CD8-positive, alpha-beta memory T cell (primary cell): ENCODE measurements around the gene EPN2. TPM values are rescaled to one million over a fixed set of nuclear protein-coding genes. Genes with fewer than 3 reads are reported as not detected.
A peak's percentile ranks its signal among the peaks of the same experiment; 100 is the strongest.

Experiments
- CTCF ChIA-PET: fragments of 350-600 bp; sonication (Branson Sonifier 250); formaldehyde crosslinking; loops from one replicate; lab custom pipeline; 2021; ENCODE audit warnings: antibody characterized with exemption; lab: Charles Lee
- POLR2A ChIA-PET: fragments of 350-600 bp; sonication (Branson Sonifier 250); formaldehyde crosslinking; loops from one replicate; lab custom pipeline; 2021; ENCODE audit warnings: antibody characterized with exemption; lab: Charles Lee
- DNase-seq, 5 donors: peaks; one replicate each; pipeline versions ENCODE4 v3.0.0 to v3.0.0-alpha.2; 2020 to 2022; ENCODE audit warnings: mixed read lengths in 1 of 5
- H3K27ac ChIP-seq: one replicate; pipeline ENCODE4 v1.7.0; 2013; ENCODE audit warnings: low read depth, mild to moderate bottlenecking, low read length, moderate library complexity
- H3K27me3 ChIP-seq: 2 replicates; pipeline ENCODE4 v1.7.0; 2013; ENCODE audit warnings: low read length, mild to moderate bottlenecking; ENCODE audit not compliant: insufficient read depth, poor library complexity, severe bottlenecking
- H3K36me3 ChIP-seq: 2 replicates; pipeline ENCODE4 v1.7.0; 2013; ENCODE audit warnings: mild to moderate bottlenecking, low read length, moderate library complexity; ENCODE audit not compliant: insufficient read depth
- H3K4me1 ChIP-seq: 2 replicates; pipeline ENCODE4 v1.7.0; 2013; ENCODE audit warnings: mild to moderate bottlenecking, low read length, moderate library complexity; ENCODE audit not compliant: insufficient read depth
- H3K4me3 ChIP-seq: 2 replicates; pipeline ENCODE4 v1.7.0; 2013; ENCODE audit warnings: mild to moderate bottlenecking, low read length
- H3K9me3 ChIP-seq: 2 replicates; pipeline ENCODE4 v1.7.0; 2013; ENCODE audit warnings: mild to moderate bottlenecking, low read length
- H3K27ac Mint-ChIP-seq, 8 donors: one replicate each; pipeline ENCODE4 v1.8.0; 2020 to 2021; ENCODE audit warnings: mixed read lengths in 8 of 8, mild to moderate bottlenecking in 6 of 8, inconsistent platforms in 3 of 8, moderate library complexity in 3 of 8
- H3K27me3 Mint-ChIP-seq, 2 donors: one replicate each; pipeline ENCODE4 v1.8.0; 2020 to 2021; ENCODE audit warnings: mixed read lengths in 2 of 2, mild to moderate bottlenecking in 1 of 2, moderate library complexity in 1 of 2
- H3K36me3 Mint-ChIP-seq, 3 donors: one replicate each; pipeline ENCODE4 v1.8.0; 2020 to 2021; ENCODE audit warnings: mixed read lengths in 3 of 3, inconsistent platforms in 1 of 3, mild to moderate bottlenecking in 1 of 3
- H3K4me1 Mint-ChIP-seq, 3 donors: one replicate each; pipeline ENCODE4 v1.8.0; 2020 to 2021; ENCODE audit warnings: mixed read lengths in 3 of 3, inconsistent platforms in 1 of 3, mild to moderate bottlenecking in 1 of 3
- H3K4me3 Mint-ChIP-seq, 7 donors: one replicate each; pipeline ENCODE4 v1.8.0; 2020 to 2021; ENCODE audit warnings: mixed read lengths in 7 of 7, mild to moderate bottlenecking in 6 of 7, moderate library complexity in 4 of 7, inconsistent platforms in 2 of 7
- H3K9me3 Mint-ChIP-seq, 5 donors: one replicate each; pipeline ENCODE4 v1.8.0; 2020 to 2022; ENCODE audit warnings: mixed read lengths in 5 of 5, mild to moderate bottlenecking in 3 of 5, moderate library complexity in 2 of 5, inconsistent platforms in 1 of 5
- polyA plus RNA-seq: library from polyadenylated mRNA; unstranded; fragments of 300-500 nt; fragmentation: Illumina TruSeq; gene quantifications from one replicate; pipeline ENCODE4 v1.2.3, GENCODE V29; 2021
- total RNA-seq, 2 experiments: library from RNA; stranded (reverse); gene quantifications; one replicate each; pipeline ENCODE4 v1.2.3, GENCODE V29; 2021

Gene EPN2
- total and polyA plus RNA-seq, 3 experiments from 2014 or later, result 9.0 to 10.4 (median 9.7) TPM

GRCh38 chr17:19357351-19357750 is 120.2 kb downstream of the EPN2 start:
- no peak overlapping the region for H3K4me3 ChIP-seq
- no peak for DNase-seq
- Mint-ChIP-seq H3K27me3 (peaks cover 9 to 14% of the 10 kb centered on the region in 2 donors), H3K27ac (no peak overlapping the region), H3K4me3 (peak overlapping the region in 1 of 7 donors; percentile 31), H3K9me3 (no peaks in the 10 kb centered on the region), H3K4me1 (peaks cover 7 to 11% (median 10%) of the 10 kb centered on the region in 3 donors), H3K36me3 (no peaks in the 10 kb centered on the region)
- H3K27me3 ChIP-seq, result no peaks in the 10 kb centered on the region
- no peaks in the 10 kb centered on the region for H3K36me3 ChIP-seq
- POLR2A ChIA-PET, result no interaction called here
- peaks cover 7% of the 10 kb centered on the region for H3K4me1 ChIP-seq
- CTCF ChIA-PET, result interaction anchor here (2.6 kb wide), 1 partner anchor 90 kb away, joined by 10 read pairs; no protein-coding TSS in a partner anchor
- no peak overlapping the region for H3K27ac ChIP-seq
- H3K9me3 ChIP-seq, result no peaks in the 10 kb centered on the region

- no peaks in the 10 kb centered on the region for H3K9me3 ChIP-seq
- H3K36me3 ChIP-seq, result no peaks in the 10 kb centered on the region
- Mint-ChIP-seq H3K4me3 (no peak overlapping the region), H3K9me3 (no peaks in the 10 kb centered on the region), H3K4me1 (peaks cover 9 to 13% (median 10%) of the 10 kb centered on the region in 3 donors), H3K36me3 (peaks cover 0 to 2% (median 0%) of the 10 kb centered on the region in 3 donors), H3K27me3 (peaks cover 9 to 14% of the 10 kb centered on the region in 2 donors), H3K27ac (no peak overlapping the region)
- H3K4me1 ChIP-seq, result peaks cover 7% of the 10 kb centered on the region
- CTCF ChIA-PET, result interaction anchor here (2.6 kb wide), 1 partner anchor 90 kb away, joined by 10 read pairs; no protein-coding TSS in a partner anchor
- no peak overlapping the region for H3K4me3 ChIP-seq
- H3K27ac ChIP-seq, result no peak overlapping the region
- no peaks in the 10 kb centered on the region for H3K27me3 ChIP-seq
- DNase-seq, result peak in 1 of 5 donors; percentile 24
- POLR2A ChIA-PET, result no interaction called here
Measured at GRCh38 chr17:19357761-19358160, 120.6 kb downstream of the EPN2 start.

DNA sequence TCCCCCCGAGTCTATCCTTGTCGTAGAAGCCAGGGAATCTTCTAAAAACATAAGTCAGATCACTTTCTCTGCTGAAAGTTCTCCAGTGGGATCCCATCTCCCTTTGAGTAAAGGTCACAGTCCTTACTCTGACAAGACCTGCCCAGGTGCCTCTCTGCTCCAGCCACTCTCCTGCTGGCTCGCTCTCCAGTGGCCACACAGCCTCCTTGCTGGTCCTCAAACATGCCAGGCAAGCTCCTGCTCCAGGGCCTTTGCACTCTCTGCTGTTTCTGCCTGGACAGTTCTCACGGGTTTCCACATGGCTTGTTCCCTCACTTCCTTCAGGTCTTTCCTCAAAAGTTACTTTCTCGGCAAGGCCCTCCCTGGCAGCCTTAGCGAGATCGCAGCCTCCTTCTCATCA is 122.0 kb downstream of the EPN2 start:
- Mint-ChIP-seq H3K27ac (peak overlapping the region in 1 of 8 donors; percentile 6), H3K4me3 (no peak overlapping the region), H3K9me3 (no peaks in the 10 kb centered on the region), H3K27me3 (peaks cover 9% of the 10 kb centered on the region in 2 donors), H3K36me3 (peaks cover 0 to 2% (median 0%) of the 10 kb centered on the region in 3 donors), H3K4me1 (peaks cover 10 to 16% (median 11%) of the 10 kb centered on the region in 3 donors)
- Histone ChIP-seq H3K36me3 (no peaks in the 10 kb centered on the region), H3K4me1 (peaks cover 7% of the 10 kb centered on the region), H3K9me3 (no peaks in the 10 kb centered on the region), H3K27ac (no peak overlapping the region), H3K27me3 (no peaks in the 10 kb centered on the region), H3K4me3 (no peak overlapping the region)
- peak in 1 of 5 donors; percentile 37 for DNase-seq
- CTCF ChIA-PET, result interaction anchor here (8.0 kb wide), 1 partner anchor 88 kb away, joined by 152 read pairs; no protein-coding TSS in a partner anchor
- POLR2A ChIA-PET, result no interaction called here

DNA sequence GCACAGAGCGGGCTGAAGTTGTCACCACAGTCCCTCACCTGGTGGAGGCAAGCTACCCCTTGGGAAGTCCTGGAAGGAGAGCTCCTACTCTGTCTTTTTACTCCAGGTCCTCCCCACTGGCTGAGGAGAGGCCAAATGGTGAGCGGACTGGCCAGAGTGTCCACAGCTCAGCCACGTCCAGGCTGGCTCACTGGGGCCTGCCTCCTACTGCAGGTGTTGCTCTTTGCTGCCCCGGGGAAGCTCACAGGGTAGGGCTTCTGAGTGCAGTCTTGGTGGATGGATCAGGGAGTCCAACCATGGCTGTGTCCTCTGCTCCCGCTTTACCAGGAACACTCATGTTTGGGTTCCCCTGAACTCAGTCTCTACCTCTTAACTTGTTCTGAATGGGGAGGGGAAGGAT is 122.7 kb downstream of the EPN2 start:
- H3K4me3 Mint-ChIP-seq, result no peak overlapping the region
- Histone ChIP-seq H3K36me3 (no peaks in the 10 kb centered on the region), H3K4me1 (peaks cover 7% of the 10 kb centered on the region), H3K27ac (no peak overlapping the region), H3K9me3 (no peaks in the 10 kb centered on the region), H3K27me3 (no peaks in the 10 kb centered on the region), H3K4me3 (no peak overlapping the region)
- DNase-seq, result peak in 1 of 5 donors; percentile 41
- H3K27me3 Mint-ChIP-seq, result peaks cover 8 to 9% of the 10 kb centered on the region in 2 donors
- POLR2A ChIA-PET, result no interaction called here
- peaks cover 10 to 16% (median 11%) of the 10 kb centered on the region in 3 donors for H3K4me1 Mint-ChIP-seq
- peaks cover 0 to 2% (median 0%) of the 10 kb centered on the region in 3 donors for H3K36me3 Mint-ChIP-seq
- H3K9me3 Mint-ChIP-seq, result no peaks in the 10 kb centered on the region
- CTCF ChIA-PET, result interaction anchor here (8.0 kb wide), 1 partner anchor 87 kb away, joined by 152 read pairs; no protein-coding TSS in a partner anchor
- H3K27ac Mint-ChIP-seq, result no peak overlapping the region

DNA sequence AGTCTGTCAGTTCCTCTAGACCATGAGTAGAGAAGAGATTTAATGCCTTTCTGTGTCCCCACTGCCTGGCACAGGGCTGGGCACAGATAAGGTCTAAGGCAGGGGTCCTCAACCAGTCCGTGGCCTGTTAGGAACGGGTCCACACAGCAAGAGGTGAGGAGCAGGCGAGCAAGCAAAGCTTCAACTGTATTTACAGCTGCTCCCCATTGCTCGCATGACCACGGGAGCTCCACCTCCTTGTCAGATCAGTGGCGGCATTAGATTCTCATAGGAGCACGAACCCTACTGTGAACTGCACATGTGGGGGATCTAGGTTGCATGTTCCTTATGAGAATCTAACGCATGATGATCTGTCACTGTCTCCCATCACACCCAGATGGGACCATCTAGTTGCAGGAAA is 123.6 kb downstream of the EPN2 start:
- H3K9me3 Mint-ChIP-seq, result no peaks in the 10 kb centered on the region
- DNase-seq, result peak in 1 of 5 donors; percentile 43
- ChIA-PET POLR2A (no interaction called here), CTCF (interaction anchor here (8.0 kb wide), 1 partner anchor 86 kb away, joined by 152 read pairs; no protein-coding TSS in a partner anchor)
- H3K36me3 Mint-ChIP-seq, result peaks cover 0 to 2% (median 0%) of the 10 kb centered on the region in 3 donors
- peak overlapping the region in 2 of 7 donors; percentile 20 to 83 for H3K4me3 Mint-ChIP-seq
- H3K27me3 Mint-ChIP-seq, result peaks cover 8 to 9% of the 10 kb centered on the region in 2 donors
- H3K27ac ChIP-seq, result no peak overlapping the region
- peak overlapping the region in 1 of 8 donors; percentile 19 for H3K27ac Mint-ChIP-seq
- H3K4me3 ChIP-seq, result no peak overlapping the region
- H3K36me3 ChIP-seq, result no peaks in the 10 kb centered on the region
- peaks cover 10 to 16% (median 11%) of the 10 kb centered on the region in 3 donors for H3K4me1 Mint-ChIP-seq
- peaks cover 7% of the 10 kb centered on the region for H3K4me1 ChIP-seq
- no peaks in the 10 kb centered on the region for H3K27me3 ChIP-seq
- H3K9me3 ChIP-seq, result no peaks in the 10 kb centered on the region

DNA sequence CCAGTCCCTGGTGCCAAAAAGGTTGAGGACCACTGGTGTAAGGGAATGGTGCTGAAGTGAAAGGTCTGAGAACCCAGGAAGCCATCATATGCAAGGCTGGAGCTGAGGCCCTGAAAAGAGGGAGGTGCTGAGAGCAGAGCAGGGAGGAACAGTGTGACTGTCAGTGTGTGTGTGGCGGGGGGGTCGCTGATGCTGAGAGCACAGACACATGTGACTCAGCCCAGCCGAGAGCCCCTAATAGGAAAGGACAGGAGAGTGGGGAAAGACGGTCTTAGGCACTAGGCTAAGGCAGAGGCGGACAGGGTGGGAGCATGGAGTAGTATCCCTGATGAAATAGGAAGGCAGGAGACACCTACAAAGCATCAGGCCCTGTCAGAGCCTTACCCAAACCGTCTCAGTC is 124.2 kb downstream of the EPN2 start:
- Histone ChIP-seq H3K4me3 (no peak overlapping the region), H3K36me3 (no peaks in the 10 kb centered on the region), H3K27ac (no peak overlapping the region), H3K9me3 (no peaks in the 10 kb centered on the region), H3K4me1 (peaks cover 7% of the 10 kb centered on the region), H3K27me3 (no peaks in the 10 kb centered on the region)
- H3K27ac Mint-ChIP-seq, result peak overlapping the region in 4 of 8 donors; percentile 27 to 79 (median 72)
- H3K36me3 Mint-ChIP-seq, result peaks cover 0 to 2% (median 0%) of the 10 kb centered on the region in 3 donors
- peaks cover 10 to 16% (median 11%) of the 10 kb centered on the region in 3 donors for H3K4me1 Mint-ChIP-seq
- POLR2A ChIA-PET, result no interaction called here
- peak in 1 of 5 donors; percentile 2 for DNase-seq
- peak overlapping the region; percentile 13 to 94 (median 65) for H3K4me3 Mint-ChIP-seq
- CTCF ChIA-PET, result interaction anchor here (6.5 to 8.0 kb wide), 2 partner anchors 16 to 86 kb away, joined by 118 to 152 read pairs; partner anchors contain the start of gene MAPK7
- H3K27me3 Mint-ChIP-seq, result peaks cover 8% of the 10 kb centered on the region in 2 donors
- no peaks in the 10 kb centered on the region for H3K9me3 Mint-ChIP-seq

- peaks cover 0 to 2% (median 0%) of the 10 kb centered on the region in 3 donors for H3K36me3 Mint-ChIP-seq
- H3K4me1 Mint-ChIP-seq, result peaks cover 10 to 16% (median 11%) of the 10 kb centered on the region in 3 donors
- H3K4me3 Mint-ChIP-seq, result peak overlapping the region; percentile 65 to 96 (median 79)
- peak overlapping the region in 7 of 8 donors; percentile 52 to 91 (median 73) for H3K27ac Mint-ChIP-seq
- no peak for DNase-seq
- no peaks in the 10 kb centered on the region for H3K9me3 Mint-ChIP-seq
- Histone ChIP-seq H3K9me3 (no peaks in the 10 kb centered on the region), H3K4me3 (peak overlapping the region; percentile 89), H3K36me3 (no peaks in the 10 kb centered on the region), H3K27me3 (no peaks in the 10 kb centered on the region), H3K4me1 (peaks cover 7% of the 10 kb centered on the region), H3K27ac (peak overlapping the region; percentile 73)
- peaks cover 7 to 8% of the 10 kb centered on the region in 2 donors for H3K27me3 Mint-ChIP-seq
- CTCF ChIA-PET, result interaction anchor here (1.3 to 8.0 kb wide), 7 partner anchors 15 to 410 kb away, joined by 3 to 152 read pairs (median 13); partner anchors contain the start of genes MAPK7 and MFAP4
- POLR2A ChIA-PET, result interaction anchor here (1.8 kb wide), 1 partner anchor 16 kb away, joined by 18 read pairs; the partner anchor contains the start of gene MAPK7
Measured at GRCh38 chr17:19361944-19362276, 124.7 kb downstream of the EPN2 start.
